PC-3 (cell line): Measurements from ENCODE around the gene SLC38A9.

Experiments used
- EZH2 ChIP-seq: fragments of 300-600 bp; sonication (generic); IDR thresholded peaks from one replicate; pipeline ENCODE4 v1.6.1; 2017; ENCODE audit warnings: antibody characterized with exemption, mild to moderate bottlenecking, low read length; ENCODE audit not compliant: unreplicated experiment
- EZH2phosphoT487 ChIP-seq: fragments of 300-600 bp; sonication (generic); IDR thresholded peaks from 2 replicates; pipeline ENCODE4 v1.6.1; 2018; ENCODE audit warnings: mild to moderate bottlenecking, antibody characterized with exemption, low read length, borderline replicate concordance
- TF ChIP-seq, protein P1 (sequence below): fragments of 300-600 bp; sonication (generic); conservative IDR thresholded peaks from 2 replicates; pipeline ENCODE4 v1.5.1; 2017; ENCODE audit warnings: antibody characterized with exemption, low read depth, mild to moderate bottlenecking, low read length

DNA sequence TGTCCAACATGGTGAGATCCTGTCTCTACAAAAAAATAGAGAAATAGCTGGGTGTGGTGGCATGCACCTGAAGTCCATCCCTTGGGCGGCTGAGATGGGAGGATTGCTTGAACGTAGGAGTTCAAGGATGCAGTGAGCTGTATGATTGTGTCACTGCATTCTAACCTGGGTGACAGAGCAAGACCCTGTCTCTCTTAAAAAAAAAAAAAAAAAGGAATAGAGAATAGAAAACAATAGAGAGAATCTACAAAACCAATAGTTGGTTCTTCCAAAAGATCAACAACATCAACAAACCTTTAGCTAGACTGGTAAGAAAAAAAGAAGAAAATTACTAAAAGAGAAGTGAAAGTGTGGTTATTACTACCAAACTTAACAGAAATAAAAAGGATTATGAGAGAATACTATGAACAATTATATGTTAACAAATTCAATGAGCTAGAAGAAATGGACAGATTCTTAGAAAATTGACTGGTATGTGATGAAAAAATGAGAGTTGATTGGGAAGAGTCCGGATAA lies 8.1 kb upstream of the SLC38A9 start:
- TF ChIP-seq, protein P1, sequence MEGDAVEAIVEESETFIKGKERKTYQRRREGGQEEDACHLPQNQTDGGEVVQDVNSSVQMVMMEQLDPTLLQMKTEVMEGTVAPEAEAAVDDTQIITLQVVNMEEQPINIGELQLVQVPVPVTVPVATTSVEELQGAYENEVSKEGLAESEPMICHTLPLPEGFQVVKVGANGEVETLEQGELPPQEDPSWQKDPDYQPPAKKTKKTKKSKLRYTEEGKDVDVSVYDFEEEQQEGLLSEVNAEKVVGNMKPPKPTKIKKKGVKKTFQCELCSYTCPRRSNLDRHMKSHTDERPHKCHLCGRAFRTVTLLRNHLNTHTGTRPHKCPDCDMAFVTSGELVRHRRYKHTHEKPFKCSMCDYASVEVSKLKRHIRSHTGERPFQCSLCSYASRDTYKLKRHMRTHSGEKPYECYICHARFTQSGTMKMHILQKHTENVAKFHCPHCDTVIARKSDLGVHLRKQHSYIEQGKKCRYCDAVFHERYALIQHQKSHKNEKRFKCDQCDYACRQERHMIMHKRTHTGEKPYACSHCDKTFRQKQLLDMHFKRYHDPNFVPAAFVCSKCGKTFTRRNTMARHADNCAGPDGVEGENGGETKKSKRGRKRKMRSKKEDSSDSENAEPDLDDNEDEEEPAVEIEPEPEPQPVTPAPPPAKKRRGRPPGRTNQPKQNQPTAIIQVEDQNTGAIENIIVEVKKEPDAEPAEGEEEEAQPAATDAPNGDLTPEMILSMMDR, result no peak
- TF ChIP-seq EZH2, result no peak
- no peak for TF ChIP-seq EZH2phosphoT487
